ENCODE measurements around the gene NEIL3.

Gene NEIL3

GRCh38 chr4:177367336-177367735, 57.7 kb downstream of the NEIL3 start:
- DNase-seq (ENCODE audit: low read depth, low spot score) = no peak

GRCh38 chr4:177369372-177369771, 59.7 kb downstream of the NEIL3 start:
- DNase-seq (ENCODE audit: low read depth, low spot score) = no peak

- DNase-seq (ENCODE audit: low read depth, low spot score) = no peak
Measured at GRCh38 chr4:177371461-177371860, 61.8 kb downstream of the NEIL3 start.

- no peak for DNase-seq (ENCODE audit: low read depth, low spot score)
Measured at GRCh38 chr4:177374966-177375365, 65.3 kb downstream of the NEIL3 start.

- no peak for DNase-seq (ENCODE audit: low read depth, low spot score)
Measured at GRCh38 chr4:177375372-177375771, 65.7 kb downstream of the NEIL3 start.

- DNase-seq (ENCODE audit: low read depth, low spot score) = no peak
Measured at GRCh38 chr4:177376024-177376423, 66.3 kb downstream of the NEIL3 start.

GRCh38 chr4:177380730-177381287, 71.1 kb downstream of the NEIL3 start:
- DNase-seq (ENCODE audit: low read depth, low spot score) = no peak

- no peak for DNase-seq (ENCODE audit: low read depth, low spot score)
Measured at GRCh38 chr4:177381762-177382310, 72.2 kb downstream of the NEIL3 start.

GRCh38 chr4:177384856-177385397, 75.3 kb downstream of the NEIL3 start:
- no peak for DNase-seq (ENCODE audit: low read depth, low spot score)

- no peak for DNase-seq (ENCODE audit: low read depth, low spot score)
Measured at GRCh38 chr4:177385576-177386277, 76.1 kb downstream of the NEIL3 start.

- no peak for DNase-seq (ENCODE audit: low read depth, low spot score)
Measured at GRCh38 chr4:177386278-177386815, 76.7 kb downstream of the NEIL3 start.

GRCh38 chr4:177391287-177391686, 81.6 kb downstream of the NEIL3 start:
- DNase-seq (ENCODE audit: low read depth, low spot score) = no peak

GRCh38 chr4:177391953-177392352, 82.3 kb downstream of the NEIL3 start:
- no peak for DNase-seq (ENCODE audit: low read depth, low spot score)

- no peak for DNase-seq (ENCODE audit: low read depth, low spot score)
Measured at GRCh38 chr4:177393236-177393635, 83.6 kb downstream of the NEIL3 start.

- DNase-seq (ENCODE audit: low read depth, low spot score) = no peak
Measured at GRCh38 chr4:177396352-177396751, 86.7 kb downstream of the NEIL3 start.

GRCh38 chr4:177400030-177400429, 90.4 kb downstream of the NEIL3 start:
- no peak for DNase-seq (ENCODE audit: low read depth, low spot score)

GRCh38 chr4:177401658-177402273, 92.1 kb downstream of the NEIL3 start:
- no peak for DNase-seq (ENCODE audit: low read depth, low spot score)

- DNase-seq (ENCODE audit: low read depth, low spot score) = no peak
Measured at GRCh38 chr4:177403746-177404145, 94.1 kb downstream of the NEIL3 start.

- no peak for DNase-seq (ENCODE audit: low read depth, low spot score)
Measured at GRCh38 chr4:177404342-177404741, 94.7 kb downstream of the NEIL3 start.

GRCh38 chr4:177404986-177405385, 95.3 kb downstream of the NEIL3 start:
- DNase-seq (ENCODE audit: low read depth, low spot score) = no peak

- no peak for DNase-seq (ENCODE audit: low read depth, low spot score)
Measured at GRCh38 chr4:177405508-177405907, 95.8 kb downstream of the NEIL3 start.

GRCh38 chr4:177408023-177408422, 98.3 kb downstream of the NEIL3 start:
- DNase-seq (ENCODE audit: low read depth, low spot score) = no peak

Data from brain pericyte (primary cell).